ENCODE measurements around the gene HSD17B4. TPM values are rescaled to one million over a fixed set of nuclear protein-coding genes. Genes with fewer than 3 reads are reported as not detected.

HSD17B4 gene
- total and polyA plus RNA-seq, 12 donors, result 130 to 325 (median 216) TPM

- no peak for DNase-seq
Measured at GRCh38 chr5:119570910-119571309, 118.6 kb downstream of the HSD17B4 start.

GRCh38 chr5:119578937-119579336 is 126.6 kb downstream of the HSD17B4 start:
- H3K9me3 ChIP-seq, result no peaks in the 10 kb centered on the region
- no peaks in the 10 kb centered on the region for H3K36me3 ChIP-seq
- peaks cover 0 to 4% (median 0%) of the 10 kb centered on the region in 7 donors for H3K27me3 ChIP-seq
- no peak overlapping the region for H3K27ac ChIP-seq
- H3K4me1 ChIP-seq, result no peaks in the 10 kb centered on the region
- peak in 2 of 9 donors; percentile 7 to 18 for TF ChIP-seq CTCF (IDR thresholded peaks at IDR 0.05)
- intact Hi-C loops (cut with DNase I), result no loop called here
- ATAC-seq, result no peak
- WGBS, 2 donors, result 65 to 70% methylated on average over 3 of the region's 3 CpGs
- DNase-seq, result no peak
- H3K4me3 ChIP-seq, result no peak overlapping the region

More at GRCh38 chr5:119570910-119571309, 118.6 kb downstream of the HSD17B4 start:
- Histone ChIP-seq H3K4me1 (no peaks in the 10 kb centered on the region), H3K36me3 (no peaks in the 10 kb centered on the region), H3K27ac (no peak overlapping the region), H3K4me3 (no peak overlapping the region), H3K27me3 (peaks cover 0 to 4% (median 0%) of the 10 kb centered on the region in 7 donors), H3K9me3 (no peaks in the 10 kb centered on the region)
- no peak for ATAC-seq
- TF ChIP-seq CTCF (IDR thresholded peaks at IDR 0.05), result no peak
- intact Hi-C loops (cut with DNase I), result no loop called here

GRCh38 chr5:119582987-119583386 is 130.7 kb downstream of the HSD17B4 start:
- Histone ChIP-seq H3K4me3 (no peak overlapping the region), H3K4me1 (no peaks in the 10 kb centered on the region), H3K27me3 (no peaks in the 10 kb centered on the region), H3K27ac (no peak overlapping the region), H3K9me3 (no peaks in the 10 kb centered on the region), H3K36me3 (no peaks in the 10 kb centered on the region)
- no peak for TF ChIP-seq CTCF (IDR thresholded peaks at IDR 0.05)
- intact Hi-C loops (cut with DNase I), result no loop called here
- no peak for DNase-seq
- WGBS, 2 donors, result 60 to 63% methylated on average over 1 of the region's 1 CpG
- no peak for ATAC-seq

GRCh38 chr5:119583684-119584083 is 131.4 kb downstream of the HSD17B4 start:
- DNase-seq, result no peak
- no peaks in the 10 kb centered on the region for H3K36me3 ChIP-seq
- no peak overlapping the region for H3K4me3 ChIP-seq
- ATAC-seq, result no peak
- intact Hi-C loops (cut with DNase I), result no loop called here
- H3K4me1 ChIP-seq, result no peaks in the 10 kb centered on the region
- TF ChIP-seq CTCF (IDR thresholded peaks at IDR 0.05), result no peak
- 73 to 76% methylated on average over 3 of the region's 3 CpGs for WGBS, 2 donors
- H3K9me3 ChIP-seq, result no peaks in the 10 kb centered on the region
- H3K27ac ChIP-seq, result no peak overlapping the region
- no peaks in the 10 kb centered on the region for H3K27me3 ChIP-seq

Other genes starting within 250 kb of the HSD17B4 start
- 10 to 100 TPM in 6 of 10 donors, 1 to 10 TPM in 4; 3.3 to 30.8 (median 10.1) TPM for gene TNFAIP8, start 96.5 kb upstream of the HSD17B4 start, total RNA-seq
- 1 to 10 TPM; 6.1 to 7.4 TPM for gene TNFAIP8, start 96.5 kb upstream of the HSD17B4 start, polyA plus RNA-seq
- gene FAM170A, start 177.1 kb downstream of the HSD17B4 start, total RNA-seq, result not detected
- gene FAM170A, start 177.1 kb downstream of the HSD17B4 start, polyA plus RNA-seq, result not detected

Data from heart right ventricle (tissue), 16 donors.